Endothelial cell of umbilical vein (primary cell): Measurements from ENCODE around the gene STUM. TPM values are rescaled to one million over a fixed set of nuclear protein-coding genes. Genes with fewer than 3 reads are reported as not detected.

Experiments
- BruUV-seq: library from RNA; stranded (reverse); fragments of 400-500 nt; replicated peaks from 2 replicates; lab custom pipeline; 2021; lab: Mats Ljungman, UMichigan
- CTCF ChIA-PET: fragments of 300-600, 350-600 bp; sonication (Branson Sonifier 250); formaldehyde crosslinking; loops from one replicate; lab custom pipeline; 2021; ENCODE audit warnings: antibody characterized with exemption, inconsistent platforms; lab: Charles Lee
- POLR2A ChIA-PET: fragments of 300-600, 350-600 bp; sonication (Branson Sonifier 250); formaldehyde crosslinking; loops from one replicate; lab custom pipeline; 2021; ENCODE audit warnings: antibody characterized with exemption, inconsistent platforms; lab: Charles Lee
- DNase-seq: peaks from one replicate; pipeline ENCODE4 v3.0.0-alpha.2; 2011; ENCODE audit warnings: low read depth, low spot score
- FAIRE-seq: peaks from 2 replicates; lab custom pipeline; 2011; peaks lifted over from hg19 to GRCh38; lab: Jason Lieb, UNC
- H2AFZ ChIP-seq: 2 replicates; pipeline ENCODE4 v1.6.0; 2012; ENCODE audit warnings: low read depth, low read length, control low read depth, inconsistent platforms
- H3K27ac ChIP-seq: 2 replicates; pipeline ENCODE4 v1.5.1; 2011; ENCODE audit warnings: low read depth, mild to moderate bottlenecking, control low read depth, low read length, moderate library complexity; ENCODE audit not compliant: insufficient read depth
- H3K27me3 ChIP-seq, 2 experiments: 2 replicates each; pipeline versions ENCODE4 v1.6.0 to v1.6.1; 2011; ENCODE audit warnings: low read length in 2 of 2, mixed read lengths in 1 of 2; ENCODE audit not compliant: control insufficient read depth in 2 of 2, insufficient read depth in 2 of 2
- H3K36me3 ChIP-seq, 2 experiments: 2 replicates in 1 of 2; 3 replicates in 1 of 2; pipeline ENCODE4 v1.5.1; 2011; ENCODE audit warnings: low read length in 2 of 2, mild to moderate bottlenecking in 1 of 2, moderate library complexity in 1 of 2; ENCODE audit not compliant: control insufficient read depth in 2 of 2, insufficient read depth in 2 of 2; ENCODE audit errors: extremely low read depth in 1 of 2
- H3K4me1 ChIP-seq: 3 replicates; pipeline ENCODE4 v1.5.1; 2011; ENCODE audit warnings: mild to moderate bottlenecking, low read length; ENCODE audit not compliant: control insufficient read depth, insufficient read depth; ENCODE audit errors: extremely low read depth
- H3K4me2 ChIP-seq: 2 replicates; pipeline ENCODE4 v1.6.1; 2011; ENCODE audit warnings: low read length, control low read depth, mixed read lengths; ENCODE audit not compliant: insufficient read depth
- H3K4me3 ChIP-seq, 3 experiments: fragments of 200-600 bp in 1 of 3; sonication (generic), shearing (Covaris generic) in 1 of 3; replicated peaks in 1 of 3; 2 replicates each; pipeline ENCODE4 v1.5.1; 2011 to 2016; ENCODE audit warnings: control low read depth in 3 of 3, low read length in 3 of 3, mild to moderate bottlenecking in 2 of 3, inconsistent platforms in 1 of 3, low read depth in 1 of 3, moderate library complexity in 1 of 3; ENCODE audit not compliant: insufficient read depth in 1 of 3
- H3K79me2 ChIP-seq: 2 replicates; pipeline ENCODE4 v1.6.0; 2012; ENCODE audit warnings: low read length, inconsistent platforms; ENCODE audit not compliant: control insufficient read depth, insufficient read depth
- H3K9ac ChIP-seq: replicated peaks from 2 replicates; pipeline ENCODE3; 2011; ENCODE audit warnings: low read length, control low read depth; ENCODE audit not compliant: insufficient read depth; ENCODE audit errors: extremely low read depth
- H3K9me1 ChIP-seq: replicated peaks from 3 replicates; pipeline ENCODE4 v1.6.0; 2011; ENCODE audit warnings: mild to moderate bottlenecking, low read length; ENCODE audit not compliant: control insufficient read depth, insufficient read depth; ENCODE audit errors: extremely low read depth
- H3K9me3 ChIP-seq: replicated peaks from 2 replicates; pipeline ENCODE4 v1.5.1; 2012; ENCODE audit warnings: low read length, inconsistent platforms; ENCODE audit not compliant: control insufficient read depth, insufficient read depth
- H4K20me1 ChIP-seq: replicated peaks from 2 replicates; pipeline ENCODE3; 2011; ENCODE audit warnings: mild to moderate bottlenecking, low read length; ENCODE audit not compliant: control insufficient read depth, insufficient read depth; ENCODE audit errors: extremely low read depth
- CTCF ChIP-seq, 2 donors: IDR thresholded peaks; 1 replicate in 1 of 2; 2 replicates in 1 of 2; pipeline ENCODE4 v1.5.1; 2011; ENCODE audit warnings: low read length in 2 of 2, mild to moderate bottlenecking in 2 of 2, moderate library complexity in 2 of 2, control low read depth in 1 of 2, inconsistent platforms in 1 of 2, low read depth in 1 of 2; ENCODE audit not compliant: insufficient read depth in 1 of 2; ENCODE audit errors: extremely low read depth in 1 of 2
- EZH2 ChIP-seq: IDR thresholded peaks from 2 replicates; pipeline ENCODE4 v1.6.1; 2012; ENCODE audit warnings: borderline replicate concordance, low read depth, mild to moderate bottlenecking, moderate library complexity, low read length, inconsistent platforms; ENCODE audit not compliant: severe bottlenecking
- FOS ChIP-seq: IDR thresholded peaks from 2 replicates; pipeline ENCODE4 v1.6.1; 2011; ENCODE audit warnings: mild to moderate bottlenecking, low read length, moderate library complexity, borderline replicate concordance; ENCODE audit not compliant: insufficient read depth
- GATA2 ChIP-seq: IDR thresholded peaks from 2 replicates; pipeline ENCODE4 v1.7.0; 2011; ENCODE audit warnings: low read depth, mild to moderate bottlenecking, moderate library complexity, mixed read lengths, low read length; ENCODE audit not compliant: insufficient read length, insufficient read depth
- JUN ChIP-seq: IDR thresholded peaks from 2 replicates; pipeline ENCODE4 v1.6.1; 2011; ENCODE audit warnings: borderline replicate concordance, low read depth; ENCODE audit not compliant: insufficient read length, insufficient read depth
- MAX ChIP-seq: IDR thresholded peaks from 2 replicates; pipeline ENCODE4 v1.6.1; 2011; ENCODE audit not compliant: insufficient read depth, insufficient read length
- MYC ChIP-seq: IDR thresholded peaks from one replicate; pipeline ENCODE4 v1.6.1; 2011; ENCODE audit warnings: mild to moderate bottlenecking, low read depth, low read length
- POLR2A ChIP-seq: IDR thresholded peaks from 2 replicates; pipeline ENCODE4 v1.6.1; 2012; ENCODE audit warnings: low read depth, mild to moderate bottlenecking, control low read depth, low read length
- POLR2AphosphoS5 ChIP-seq: IDR thresholded peaks from 2 replicates; pipeline ENCODE4 v1.6.1; 2012; ENCODE audit warnings: low read depth, mild to moderate bottlenecking, control low read depth, low read length, moderate library complexity; ENCODE audit not compliant: insufficient read depth
- dilution Hi-C: fragments of 300-500 bp; cut with MboI; formaldehyde crosslinking; loops from one replicate; pipeline ENCODE4 v1.15.0; 2019; ENCODE audit warnings: low sequenced_read_pairs; ENCODE audit not compliant: extremely low pct_ligation_motif_present
- intact Hi-C: fragments of 100-400 bp; cut with micrococcal nuclease; formaldehyde crosslinking; loops from one replicate; pipeline ENCODE4 v1.10.0; 2022
- polyA plus RNA-seq, 4 experiments: library from polyadenylated mRNA; depleted of rRNA in 3 of 4; stranded (reverse) in 3 of 4; unstranded in 1 of 4; fragments of >200 nt; gene quantifications; 2 replicates each; pipeline versions ENCODE4 v1.2.1 to v1.2.3, GENCODE V29; 2011 to 2012; ENCODE audit warnings: missing spikeins in 1 of 4
- total RNA-seq: library from RNA; stranded (reverse); gene quantifications from 2 replicates; pipeline ENCODE4 v1.2.3, GENCODE V29; 2021

Gene STUM
- total and polyA plus RNA-seq, 2 donors (not counting 3 experiments of a cell fraction or from before 2014, with no cell fraction given): not detected

DNA sequence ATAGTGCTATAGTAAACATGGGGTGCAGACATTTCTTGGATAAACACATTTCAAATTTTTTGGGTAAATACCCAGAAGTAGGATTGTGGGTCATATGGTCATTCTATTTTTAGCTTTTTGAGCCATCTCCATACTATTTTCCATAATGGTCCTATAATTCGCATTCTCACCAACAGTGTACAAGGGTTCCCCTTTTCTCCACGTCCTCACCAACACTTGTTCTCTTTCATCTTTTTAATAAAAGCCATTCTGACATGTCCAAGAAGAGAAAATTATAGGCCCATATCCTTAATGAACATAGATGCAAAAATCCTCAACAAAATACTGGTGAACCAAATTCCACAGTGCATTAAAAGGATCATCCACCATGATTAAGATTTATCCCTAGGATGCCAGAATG lies 8.9 kb downstream of the STUM start:
- H3K27me3 ChIP-seq: peaks cover 12 to 24% of the 10 kb centered on the region in 2 experiments
- FAIRE-seq (no peak), DNase-seq (no peak)
- H3K9ac ChIP-seq: no peak overlapping the region
- intact Hi-C loops (no loop called here), dilution Hi-C loops (no loop called here)
- CTCF ChIA-PET: interaction anchor here (1.4 kb wide), 1 partner anchor 10 kb away, joined by 5 read pairs; no protein-coding TSS in a partner anchor
- TF ChIP-seq CTCF (IDR thresholded peaks at IDR 0.05; ENCODE audit: extremely low read depth in 1 of 2, insufficient read depth in 1 of 2, low read depth in 1 of 2, low read length in 2 of 2): no peak
- no peak for TF ChIP-seq EZH2
- no peak for TF ChIP-seq FOS
- no peak for TF ChIP-seq POLR2A
- H3K27ac ChIP-seq: no peak overlapping the region
- H4K20me1 ChIP-seq: no peaks in the 10 kb centered on the region
- BruUV-seq: no TSS peak
- no peak overlapping the region for H3K4me2 ChIP-seq
- H3K36me3 ChIP-seq: no peaks in the 10 kb centered on the region
- H3K9me3 ChIP-seq: no peaks in the 10 kb centered on the region
- POLR2A ChIA-PET: no interaction called here
- no peaks in the 10 kb centered on the region for H3K9me1 ChIP-seq
- H3K4me1 ChIP-seq: no peaks in the 10 kb centered on the region
- no peak overlapping the region for H2AFZ ChIP-seq
- no peaks in the 10 kb centered on the region for H3K79me2 ChIP-seq
- H3K4me3 ChIP-seq: no peak overlapping the region

DNA sequence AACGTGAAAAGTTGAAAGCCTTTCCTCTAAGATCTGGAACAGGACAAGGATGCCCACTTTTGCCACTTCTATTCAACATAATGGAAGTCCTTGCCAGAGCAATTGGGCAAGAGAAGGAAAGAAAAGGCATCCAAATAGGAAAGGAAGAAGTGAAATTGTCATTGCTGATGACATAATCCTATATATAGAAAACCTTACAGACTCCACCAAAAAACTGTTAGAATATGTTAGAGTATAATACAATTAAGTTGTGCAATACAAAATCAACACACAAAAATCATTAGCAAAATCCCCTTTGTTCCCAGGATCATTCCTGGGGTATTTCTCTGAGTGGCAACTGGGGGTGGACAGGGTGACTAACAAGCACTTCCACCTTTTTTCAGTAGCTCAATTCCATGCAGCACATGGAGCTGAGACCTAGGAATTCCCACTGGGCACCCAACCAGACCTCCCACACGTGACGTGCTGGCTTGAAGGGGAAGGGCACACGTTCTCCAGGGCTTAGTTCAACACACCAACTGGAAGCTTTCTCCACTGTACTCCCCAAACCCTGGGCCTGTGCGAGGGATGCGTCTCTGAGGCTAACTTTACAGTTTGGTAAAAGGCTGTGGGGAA lies 9.6 kb downstream of the STUM start:
- Histone ChIP-seq H3K9me3 (no peaks in the 10 kb centered on the region), H3K79me2 (no peaks in the 10 kb centered on the region), H2AFZ (no peak overlapping the region), H3K36me3 (no peaks in the 10 kb centered on the region), H3K9me1 (no peaks in the 10 kb centered on the region), H3K4me2 (no peak overlapping the region), H3K4me3 (no peak overlapping the region), H3K27ac (no peak overlapping the region), H3K4me1 (no peaks in the 10 kb centered on the region), H3K27me3 (peaks cover 12 to 22% of the 10 kb centered on the region in 2 experiments), H3K9ac (no peak overlapping the region), H4K20me1 (no peaks in the 10 kb centered on the region)
- TF ChIP-seq GATA2 (no peak), MYC (no peak), JUN (no peak), EZH2 (no peak), MAX (no peak), POLR2AphosphoS5 (no peak), CTCF (IDR thresholded peaks at IDR 0.05; ENCODE audit: extremely low read depth in 1 of 2, insufficient read depth in 1 of 2, low read depth in 1 of 2, low read length in 2 of 2) (no peak), POLR2A (no peak), FOS (no peak)
- dilution Hi-C loops (no loop called here), intact Hi-C loops (no loop called here)
- CTCF ChIA-PET: interaction anchor here (1.0 kb wide), 1 partner anchor 11 kb away, joined by 3 read pairs; no protein-coding TSS in a partner anchor
- BruUV-seq: no TSS peak
- FAIRE-seq: no peak
- POLR2A ChIA-PET: no interaction called here
- no peak for DNase-seq
